H1 (cell line): ENCODE measurements around the gene PPBP. TPM values are rescaled to one million over a fixed set of nuclear protein-coding genes. Genes with fewer than 3 reads are reported as not detected.

Experiments
- ASH2L ChIP-seq: fragments of 200-600, 300-600 bp; sonication (generic); IDR thresholded peaks from one replicate; pipeline ENCODE4 v1.7.1; 2017; ENCODE audit warnings: low read length
- BRCA1 ChIP-seq: IDR thresholded peaks from 2 replicates; pipeline ENCODE4 v1.6.1; 2012; ENCODE audit warnings: low read depth, low read length, improper control_type of control experiment
- CEBPB ChIP-seq: IDR thresholded peaks from 2 replicates; pipeline ENCODE4 v1.6.1; 2012; ENCODE audit warnings: low read depth, low read length
- CHD7 ChIP-seq: fragments of 300-600 bp; sonication (generic); IDR thresholded peaks from 2 replicates; pipeline ENCODE4 v1.7.1; 2012; ENCODE audit warnings: low read length, moderate library complexity, mild to moderate bottlenecking, inconsistent platforms; ENCODE audit not compliant: insufficient replicate concordance
- EP300 ChIP-seq, 2 experiments: IDR thresholded peaks; 1 replicate in 1 of 2; 2 replicates in 1 of 2; pipeline ENCODE4 v1.6.1; 2011 to 2012; ENCODE audit warnings: low read depth in 2 of 2, low read length in 2 of 2, mild to moderate bottlenecking in 2 of 2, borderline replicate concordance in 1 of 2, inconsistent platforms in 1 of 2, moderate library complexity in 1 of 2
- EZH2 ChIP-seq: fragments of 200-600 bp; sonication (generic); IDR thresholded peaks from 2 replicates; pipeline ENCODE4 v1.7.1; 2012; ENCODE audit warnings: low read depth, mild to moderate bottlenecking, moderate library complexity, low read length, inconsistent platforms; ENCODE audit not compliant: severe bottlenecking
- HDAC6 ChIP-seq: IDR thresholded peaks from one replicate; pipeline ENCODE4 v1.7.1; 2012; ENCODE audit warnings: low read depth, mild to moderate bottlenecking, inconsistent platforms, low read length, moderate library complexity
- RAD21 ChIP-seq, 2 experiments: IDR thresholded peaks in 1 of 2; conservative IDR thresholded peaks in 1 of 2; 2 replicates each; pipeline ENCODE4 v1.6.1; 2011; ENCODE audit warnings: low read depth in 2 of 2, low read length in 2 of 2, improper control_type of control experiment in 1 of 2, inconsistent platforms in 1 of 2, mild to moderate bottlenecking in 1 of 2, moderate library complexity in 1 of 2
- polyA plus RNA-seq, 7 experiments: library from polyadenylated mRNA; depleted of rRNA in 3 of 7; stranded (reverse) in 5 of 7; unstranded in 2 of 7; fragments of >200 nt in 5 of 7; fragments of 200-250 nt in 2 of 7; gene quantifications; 1 replicate in 5 of 7; 2 replicates in 1 of 7; 4 replicates in 1 of 7; pipeline versions ENCODE4 v1.2.1 to v1.2.3, GENCODE V29; 2011 to 2013; ENCODE audit warnings: missing spikeins in 2 of 7, mixed read lengths in 2 of 7
- total RNA-seq: library from RNA; stranded (reverse); fragmentation: NEBNext Ultra II Directional; extraction: Animal tissue kit (Norgen Biotek cat#: 25700); gene quantifications from 2 replicates; pipeline ENCODE4 v1.2.1, GENCODE V29; 2021

PPBP gene
- total and polyA plus RNA-seq, 2 of the 8 experiments (the other 6 are each of a cell fraction or from before 2014, with no cell fraction given): 0.18 to 0.43 TPM

GRCh38 chr4:73944061-73944875, 43.7 kb downstream of the PPBP start (continued):
- TF ChIP-seq CHD7 (no peak), RAD21 (IDR thresholded peaks at IDR 0.05 in 1 of 2, conservative IDR thresholded peaks at IDR 0.05 in 1 of 2; ENCODE audit: low read depth in 2 of 2, low read length in 2 of 2) (peak; percentile 13 to 30; a peak in 2 of 4 replicates), EZH2 (peak; percentile 52), ASH2L (peak; percentile 50), CEBPB (no peak), BRCA1 (no peak), EP300 (IDR thresholded peaks at IDR 0.05; ENCODE audit: borderline replicate concordance in 1 of 2, low read depth in 2 of 2, low read length in 2 of 2) (no peak), HDAC6 (no peak)
